T follicular helper cell (primary cell): ENCODE data around the gene SMIM17.
A peak's percentile ranks its signal among the peaks of the same experiment; 100 is the strongest.

Experiments
- DNase-seq: peaks from one replicate; pipeline ENCODE4 v3.0.0-alpha.2; 2020; ENCODE audit warnings: low read depth
- total RNA-seq, 2 experiments: gene quantifications; one replicate each; lab custom pipeline; 2026; lab: John Stamatoyannopoulos, UW

Gene SMIM17
- 0 to 0.04 reads per million in 2 experiments for total RNA-seq

- no peak for DNase-seq
Measured at GRCh38 chr19:56642711-56643459, at the start of gene SMIM17. Gene SMIM17, plus strand, starts transcription at chr19:56643159. Its CDS starts 2,509 bp downstream, at chr19:56645668.

GRCh38 chr19:56594446-56594782, 48.5 kb upstream of the SMIM17 start:
- DNase-seq: no peak

DNA sequence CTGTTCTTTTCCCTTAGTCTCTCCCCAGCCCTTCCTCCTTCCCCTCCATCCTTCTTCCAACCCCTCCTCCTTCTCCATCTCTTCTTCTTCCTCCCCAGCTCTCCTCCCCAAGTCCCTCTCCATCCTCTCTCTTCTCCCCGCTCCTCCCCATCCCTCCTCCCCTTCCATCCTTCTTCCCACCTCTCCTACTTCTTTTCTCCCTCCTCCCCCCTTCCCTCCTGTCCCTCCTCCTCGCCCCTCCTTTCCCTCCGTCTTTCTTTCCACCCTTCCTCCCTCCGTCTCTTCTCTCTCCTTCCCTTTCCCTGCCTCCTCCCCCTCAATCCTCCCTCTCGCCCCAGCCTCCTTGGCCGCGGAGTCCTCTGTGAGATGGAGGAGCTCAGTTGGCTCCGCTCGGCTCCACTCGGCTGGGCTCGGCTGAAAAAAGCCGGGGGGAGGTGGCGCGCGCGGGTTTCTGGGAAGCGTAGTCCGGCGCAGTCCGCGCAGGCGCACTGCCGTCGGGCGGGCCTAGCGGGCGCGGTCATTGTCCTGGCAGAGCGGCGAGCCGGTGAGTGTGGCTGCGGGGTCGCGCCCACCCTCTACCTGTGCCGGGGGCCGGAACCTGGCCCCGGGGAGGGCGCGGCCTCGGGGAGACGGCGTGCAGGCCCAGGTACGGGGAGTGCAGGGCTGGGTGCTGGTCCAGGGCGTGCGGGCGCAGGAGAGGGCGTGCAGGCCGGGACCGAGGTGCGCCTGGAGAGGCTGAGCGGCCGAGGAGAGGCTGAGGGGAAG, 48.0 kb upstream of the SMIM17 start, which contains the start of gene ZNF71:
TSS of gene ZNF71 (plus strand) at position 520 of the 765 bp plus-strand sequence. CDS start 6,257 bp downstream, outside the sequence.
- DNase-seq: peak; percentile 74

DNA sequence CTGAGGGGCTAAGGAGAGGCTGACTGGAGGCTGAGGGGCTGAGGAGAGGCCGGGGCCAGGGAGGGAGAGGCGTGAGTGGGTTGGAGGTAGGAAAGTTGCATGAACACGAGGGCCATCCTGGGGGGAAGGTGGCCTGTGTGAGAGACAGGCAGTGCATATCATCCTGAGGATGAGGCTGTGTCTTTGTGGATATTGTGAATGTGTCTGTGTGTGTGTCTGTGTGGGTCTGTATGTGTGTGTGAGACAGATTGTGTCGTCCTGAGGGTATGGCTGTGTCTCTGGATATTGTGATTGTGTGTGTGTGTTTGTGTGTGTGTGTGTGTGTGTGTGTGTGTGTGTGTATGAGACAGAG, 47.4 kb upstream of the SMIM17 start:
- no peak for DNase-seq

DNA sequence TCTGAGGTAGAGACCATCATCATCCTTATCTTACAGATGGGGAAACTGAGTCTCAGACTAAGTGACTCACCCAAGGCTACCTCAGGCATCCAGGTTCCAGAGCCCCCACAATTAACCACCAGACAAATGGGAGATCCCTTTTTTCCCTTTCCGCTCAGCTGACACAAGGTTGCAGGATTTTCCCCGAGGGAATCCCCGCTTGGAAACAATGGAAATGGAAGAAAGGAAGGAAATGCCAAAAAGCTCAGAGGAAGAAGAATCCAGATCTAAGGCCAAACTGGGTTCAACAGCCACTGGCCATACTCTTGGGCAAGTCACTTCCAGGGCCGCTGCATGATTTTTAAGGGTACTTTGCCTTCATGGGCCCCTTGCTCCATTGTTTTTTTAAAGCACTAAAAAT, 46.3 kb upstream of the SMIM17 start:
- no peak for DNase-seq

- no peak for DNase-seq
Measured at GRCh38 chr19:56597696-56598095, 45.3 kb upstream of the SMIM17 start.

DNA sequence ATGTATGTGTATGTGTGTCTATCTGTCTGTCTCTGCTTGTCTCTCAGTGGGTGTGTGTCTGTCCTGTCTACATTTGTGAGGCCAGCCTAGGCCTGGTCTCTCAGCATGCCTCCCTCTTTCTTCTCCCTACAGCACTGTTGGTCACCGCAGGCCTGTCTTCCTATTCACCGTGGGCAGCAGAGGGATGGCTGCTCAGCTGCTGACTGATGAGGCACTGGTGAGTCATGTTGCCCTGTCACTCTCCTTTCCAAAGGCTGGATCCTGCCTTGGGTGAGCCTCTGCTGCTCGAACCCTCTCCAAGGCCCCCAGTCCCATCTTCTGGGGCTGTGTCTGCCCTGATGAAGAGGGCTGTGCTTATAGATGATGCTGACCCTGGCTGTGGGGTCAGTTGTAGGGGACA, 41.6 kb upstream of the SMIM17 start:
- DNase-seq: no peak

DNA sequence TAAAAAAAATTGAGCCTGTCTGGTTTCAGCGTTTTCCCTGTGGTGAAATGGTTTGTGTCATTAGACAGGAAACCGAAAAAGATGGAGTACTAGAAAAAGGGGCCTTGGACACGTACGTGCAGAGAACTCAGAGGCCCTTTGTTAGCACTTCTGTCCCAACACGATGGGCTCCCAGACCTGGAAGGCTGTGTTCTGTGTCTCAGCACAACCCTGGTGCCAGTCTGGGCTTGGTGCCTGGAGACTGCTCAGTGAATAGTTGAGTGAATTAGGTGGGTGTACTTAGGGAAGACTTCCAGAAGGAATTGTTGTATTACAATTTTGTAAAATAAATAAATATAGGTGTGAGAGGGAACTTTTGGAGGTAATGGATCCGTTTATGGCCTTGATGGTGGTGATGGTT, 39.1 kb upstream of the SMIM17 start:
- DNase-seq: no peak

GRCh38 chr19:56608274-56608964, 34.5 kb upstream of the SMIM17 start:
- DNase-seq: no peak

DNA sequence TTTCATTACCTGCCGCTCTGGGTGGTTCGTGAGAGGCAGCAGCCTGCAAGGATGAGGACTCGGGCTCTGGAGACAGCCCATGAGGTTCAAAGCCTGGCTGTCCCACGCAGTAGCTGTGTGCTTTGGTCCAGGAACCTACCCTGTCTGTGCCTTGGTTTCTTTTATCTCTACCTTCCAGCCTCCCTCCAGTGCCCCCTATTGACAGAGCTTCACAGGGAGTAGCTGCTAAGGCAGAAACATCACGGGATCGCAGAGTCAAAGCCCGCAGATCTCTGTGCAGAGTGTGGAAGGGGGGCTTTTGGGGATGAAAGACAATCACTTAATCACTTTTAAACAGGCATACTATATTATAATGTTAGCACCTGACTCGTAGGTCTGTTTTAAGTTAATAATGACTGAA, 31.7 kb upstream of the SMIM17 start:
- DNase-seq: no peak

DNA sequence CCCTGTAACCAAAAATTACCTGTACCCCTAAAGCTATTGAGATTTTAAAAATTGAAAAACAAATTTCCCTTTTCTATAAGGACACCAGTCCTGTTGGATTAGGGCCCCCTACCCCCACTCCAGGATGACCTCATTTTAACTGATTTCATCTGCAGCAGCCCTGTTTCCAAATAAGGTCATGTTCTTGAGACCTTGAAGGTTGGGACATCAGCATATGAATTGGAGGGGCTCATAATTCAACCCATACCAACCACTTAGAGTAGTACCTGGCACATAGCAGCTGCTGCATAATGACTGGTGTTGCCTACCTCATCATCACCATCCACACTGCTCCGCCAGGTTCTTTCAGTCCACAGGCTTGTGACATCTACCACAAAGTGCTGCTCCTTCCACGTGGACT, 30.2 kb upstream of the SMIM17 start:
- DNase-seq: no peak

DNA sequence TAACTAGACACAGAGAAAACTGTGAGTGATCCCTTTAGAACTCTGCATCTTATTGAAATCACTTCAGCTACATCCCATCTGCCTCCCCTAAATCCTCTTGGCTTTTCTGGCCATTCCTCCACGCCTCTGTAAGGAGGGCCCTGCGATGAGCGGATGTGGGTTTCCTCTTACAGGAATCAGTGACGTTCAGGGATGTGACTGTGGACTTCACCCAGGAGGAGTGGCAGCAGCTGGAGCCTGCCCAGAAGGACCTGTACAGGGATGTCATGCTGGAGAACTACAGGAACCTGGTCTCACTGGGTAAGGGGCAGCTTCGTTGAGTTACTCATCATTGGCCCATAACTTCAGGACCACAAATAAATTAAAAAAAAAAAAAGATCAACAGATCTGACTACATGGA, 29.3 kb upstream of the SMIM17 start:
- DNase-seq: no peak

DNA sequence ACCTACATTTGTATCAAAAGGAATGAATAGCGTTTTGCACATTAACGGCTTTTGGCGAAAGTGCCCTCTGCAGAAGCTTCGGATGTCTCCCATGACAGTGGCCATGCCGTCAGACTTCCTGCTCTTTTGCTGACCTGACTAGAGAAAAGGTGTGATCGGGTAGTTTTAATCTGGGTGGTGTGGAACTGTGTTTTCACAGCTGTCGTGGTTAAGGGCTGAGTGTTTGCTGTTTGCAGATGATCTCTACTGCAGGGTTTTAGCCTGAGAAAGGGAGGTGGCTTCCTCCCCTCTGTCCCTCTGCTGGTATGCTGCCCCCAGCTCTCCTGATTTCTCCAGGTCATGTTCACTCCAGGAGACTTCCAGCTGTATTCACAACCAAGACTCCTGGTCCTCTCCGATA, 25.4 kb upstream of the SMIM17 start:
- DNase-seq: no peak

GRCh38 chr19:56619121-56619520, 23.8 kb upstream of the SMIM17 start:
- no peak for DNase-seq

GRCh38 chr19:56622374-56622773, 20.6 kb upstream of the SMIM17 start:
- DNase-seq: no peak

DNA sequence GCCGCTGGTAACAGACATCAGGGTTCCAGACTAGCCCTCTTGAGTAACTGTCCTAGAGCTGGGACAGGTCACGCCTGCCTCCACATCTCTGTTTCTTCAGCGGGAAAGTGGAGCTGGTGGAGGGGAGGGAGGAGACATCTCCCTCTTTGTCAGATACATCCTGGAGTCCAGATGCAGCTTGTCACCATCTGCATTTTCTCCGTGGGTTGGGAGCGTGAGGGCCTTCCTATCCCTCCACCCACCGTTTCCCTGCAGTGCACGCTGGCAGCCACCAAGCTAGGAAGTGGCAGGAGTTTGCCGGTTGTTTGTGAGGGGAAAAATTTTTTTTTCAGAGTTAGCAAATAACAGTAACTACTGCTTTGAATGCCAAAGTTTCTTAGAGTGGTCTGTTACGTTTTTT, 20.0 kb upstream of the SMIM17 start:
- no peak for DNase-seq

GRCh38 chr19:56625708-56626107, 17.3 kb upstream of the SMIM17 start:
- DNase-seq: no peak

DNA sequence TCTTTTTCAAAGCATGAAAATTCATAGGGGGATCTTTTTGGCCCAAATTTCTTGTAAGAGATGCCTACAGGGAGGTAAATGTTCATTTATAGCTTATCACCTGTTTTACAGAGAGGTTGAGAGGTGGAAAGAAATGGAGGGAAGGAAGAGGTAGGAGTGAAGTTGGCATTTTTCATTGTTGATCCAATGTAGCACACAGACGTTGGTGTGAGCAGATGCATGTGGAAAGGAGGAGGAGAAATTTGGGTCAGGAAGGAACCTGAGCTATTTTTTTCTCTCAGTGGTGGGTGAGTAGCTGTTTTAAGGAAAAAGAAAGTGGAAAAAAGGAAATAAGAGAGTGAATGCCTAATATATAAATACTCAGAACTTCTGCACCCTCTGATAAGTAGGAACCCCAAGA, 9.9 kb upstream of the SMIM17 start:
- DNase-seq: no peak

DNA sequence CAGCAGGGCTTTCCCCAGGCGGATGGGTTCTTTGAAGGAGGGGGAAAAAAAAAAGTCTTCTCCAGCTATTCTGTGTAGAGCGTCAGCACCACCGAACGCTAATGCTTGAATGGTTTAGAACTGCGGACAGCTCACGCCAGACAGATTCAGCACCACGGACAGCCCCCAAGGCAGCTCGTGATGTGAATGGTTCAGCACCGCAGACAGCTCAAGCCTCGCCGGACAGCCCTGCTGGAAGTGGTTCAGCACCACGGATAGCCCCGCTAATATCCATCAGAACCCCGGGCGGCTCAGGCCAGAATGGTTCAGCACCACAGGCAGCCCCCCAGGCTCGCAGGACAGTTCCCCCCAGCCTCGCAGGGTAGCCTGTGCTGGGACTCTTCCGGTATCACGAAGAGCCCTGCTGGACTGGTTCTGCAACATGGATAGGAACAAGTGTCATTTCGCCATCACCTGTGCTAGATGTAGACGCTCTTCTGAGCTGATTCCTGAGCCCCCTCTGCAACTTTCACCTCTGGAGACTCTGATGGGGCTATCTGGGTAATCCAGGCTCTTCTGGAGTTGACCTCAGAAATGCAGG, 4.9 kb upstream of the SMIM17 start:
- no peak for DNase-seq

- no peak for DNase-seq
Measured at GRCh38 chr19:56639217-56639616, 3.7 kb upstream of the SMIM17 start.

DNA sequence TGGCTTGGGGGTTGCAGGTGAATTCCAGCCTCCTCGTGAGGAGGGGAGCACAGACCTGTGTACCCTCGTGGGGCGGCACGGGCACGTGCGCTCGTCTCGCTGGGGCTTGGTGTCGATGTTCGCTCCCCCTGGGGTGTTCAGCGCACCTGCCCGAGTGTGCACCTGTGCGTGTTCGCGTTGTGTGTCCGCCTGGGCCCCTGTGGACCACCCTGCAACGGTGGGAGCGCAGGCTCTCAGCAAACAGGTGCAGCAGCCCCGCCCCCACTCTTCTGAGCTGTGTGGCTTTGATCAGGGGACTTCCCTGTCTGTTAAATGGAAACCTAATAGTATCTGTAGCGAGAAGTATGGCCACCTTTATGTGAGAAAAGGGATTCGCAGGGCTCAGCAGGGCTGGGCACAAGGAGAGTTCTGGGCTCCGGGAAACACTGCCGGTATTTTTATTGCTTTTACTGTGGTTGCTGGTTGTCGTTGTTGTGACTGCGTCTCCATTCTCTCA, 549 bp downstream of the SMIM17 start:
- no peak for DNase-seq

DNA sequence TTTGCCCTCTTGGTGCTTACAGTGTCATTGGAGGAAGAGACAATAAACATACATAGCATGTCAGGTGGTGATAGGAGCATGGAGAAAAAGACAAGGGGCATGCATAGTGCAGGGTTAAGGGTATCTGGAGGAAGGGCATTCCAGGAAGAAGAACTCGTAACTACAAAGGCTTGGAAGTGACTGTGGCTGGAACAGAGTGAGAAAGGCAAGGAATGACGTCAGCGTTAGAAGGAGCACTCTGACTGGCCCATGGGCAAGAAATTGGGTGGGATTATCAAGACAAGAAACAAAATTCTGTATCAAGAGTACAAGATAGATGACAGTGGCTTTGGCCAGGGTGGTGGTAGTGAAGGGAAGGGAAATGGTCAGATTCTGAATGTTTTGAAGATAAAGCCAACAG, 11.2 kb downstream of the SMIM17 start:
- DNase-seq: no peak
